GM18907 (cell line): ENCODE data around the gene SMAD2.

Source experiments
- ATAC-seq: cut with Tn5 transposase; IDR thresholded peaks from one replicate; pipeline ENCODE4 v1.9.1; 2021; ENCODE audit warnings: mild to moderate bottlenecking, moderate library complexity; ENCODE audit not compliant: unreplicated experiment

SMAD2 gene

DNA sequence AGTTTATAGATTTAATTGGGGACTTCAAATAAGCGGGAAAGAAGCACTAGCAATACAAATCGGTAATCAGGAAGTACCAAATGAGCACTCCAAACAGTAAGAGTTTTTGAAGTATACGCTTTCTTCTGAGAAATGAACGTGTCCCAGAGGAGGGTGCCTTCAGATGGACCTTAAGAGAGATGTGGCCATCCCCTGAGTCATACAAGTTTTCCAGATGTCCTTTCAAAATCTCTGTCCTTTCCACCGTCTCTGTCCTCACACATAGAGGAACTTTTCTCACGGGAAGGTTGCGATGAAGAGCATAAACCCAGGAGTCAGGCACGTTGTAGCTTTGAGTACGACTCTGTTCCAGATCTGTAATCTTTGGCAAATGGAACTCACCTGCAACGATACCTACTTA is 1.7 kb upstream of the SMAD2 start:
- no peak for ATAC-seq

DNA sequence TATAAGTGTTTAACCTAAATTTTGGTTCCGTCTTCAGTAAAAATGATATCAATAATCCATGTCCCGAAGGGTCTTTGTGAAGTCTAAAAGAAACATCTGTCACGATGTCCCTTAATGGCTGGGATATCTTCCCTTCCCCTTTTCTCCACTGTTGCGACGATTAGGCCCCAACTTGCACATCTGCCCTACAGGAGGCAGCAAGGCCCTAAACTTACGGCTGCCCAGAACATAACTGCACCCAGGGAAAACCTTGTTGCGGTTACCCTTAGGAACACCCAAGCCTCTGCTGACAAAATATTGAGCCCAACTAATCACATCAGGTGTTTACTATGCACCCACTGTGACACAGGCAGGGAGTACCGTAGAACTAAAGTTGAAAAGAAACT is 1.3 kb upstream of the SMAD2 start:
- ATAC-seq: peak; percentile 9

DNA sequence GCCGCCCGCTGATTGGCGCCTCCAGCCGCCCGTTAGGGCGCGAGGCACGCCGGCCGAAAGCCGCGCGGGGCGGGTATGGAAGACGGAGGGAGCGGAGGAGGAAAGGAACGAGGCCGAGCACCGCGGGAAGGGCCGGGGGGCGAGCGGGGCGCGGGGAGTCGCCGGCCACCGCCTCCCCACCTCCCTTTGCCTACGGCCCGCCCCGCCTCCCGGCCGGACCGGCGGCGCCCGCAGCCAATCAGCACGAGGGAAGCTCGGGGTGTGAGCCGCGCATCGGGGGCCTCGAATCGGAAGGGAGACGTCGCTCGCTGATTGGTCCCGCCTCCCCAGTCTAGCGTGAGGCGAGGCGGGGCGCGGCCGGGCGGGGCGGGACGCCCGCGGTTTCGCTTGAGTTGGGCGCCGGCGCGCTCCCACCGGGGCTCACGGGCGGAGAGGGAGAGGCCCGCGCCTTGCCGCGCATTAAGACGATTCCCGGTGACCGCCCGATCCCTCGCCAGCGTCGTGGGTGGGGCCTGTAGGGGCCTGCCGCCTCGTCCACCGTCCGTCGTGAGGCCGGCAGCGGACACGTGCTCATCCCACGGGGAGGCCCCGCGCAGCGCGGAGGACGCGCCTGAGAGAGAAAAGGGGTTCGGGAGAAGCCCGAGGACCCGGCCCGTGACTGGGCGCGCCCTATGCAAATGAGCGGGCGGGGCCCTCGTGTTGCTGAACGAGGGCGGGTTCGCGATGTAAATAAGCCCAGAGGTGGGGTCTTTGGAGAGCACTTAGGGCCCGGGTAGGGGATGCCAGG is 665 bp upstream of the SMAD2 start:
- peak; percentile 88 for ATAC-seq

DNA sequence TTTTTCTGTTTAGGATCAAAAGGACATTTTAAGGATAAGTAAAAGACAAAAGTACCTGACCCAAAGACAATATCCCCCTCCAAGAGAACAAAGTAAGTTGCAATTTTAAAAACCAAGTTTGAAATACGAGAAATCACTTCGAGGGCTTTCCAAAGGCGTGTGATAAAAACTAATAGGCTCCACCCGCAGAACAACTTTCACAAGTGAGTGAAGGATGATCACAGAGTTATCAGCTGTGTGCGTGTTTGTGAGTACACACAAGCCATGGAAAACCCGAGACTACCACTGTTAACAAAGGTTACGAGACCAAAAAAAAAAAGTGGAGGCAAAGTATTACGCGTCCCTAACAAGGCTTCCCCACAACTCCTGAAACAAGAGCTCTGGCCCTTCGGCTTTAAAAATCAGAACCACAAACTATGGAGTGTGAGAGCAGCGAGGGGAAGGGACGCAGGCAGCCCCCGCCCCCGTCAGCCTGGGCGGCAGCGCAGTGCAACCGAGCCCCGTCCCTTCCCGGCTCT is 719 bp downstream of the SMAD2 start:
- peak; percentile 0 for ATAC-seq

DNA sequence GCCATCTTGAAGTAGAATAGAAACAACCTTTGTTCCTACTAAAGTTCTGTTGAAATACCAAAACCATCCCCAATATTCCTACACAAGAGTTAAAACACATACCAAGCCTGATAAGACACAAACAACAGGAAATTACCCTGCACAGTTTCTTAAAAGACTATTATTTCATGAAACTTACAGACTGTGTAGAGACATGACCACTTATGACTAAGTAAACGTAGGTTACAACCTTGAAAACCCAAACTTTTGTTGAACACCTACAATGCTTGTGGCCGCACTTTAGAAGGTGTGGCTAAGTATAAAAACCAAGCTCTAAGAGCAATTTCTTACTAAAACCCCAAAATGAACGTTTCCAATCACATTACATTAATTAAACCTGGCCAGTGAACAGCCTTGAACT is 2.0 kb downstream of the SMAD2 start:
- no peak for ATAC-seq

DNA sequence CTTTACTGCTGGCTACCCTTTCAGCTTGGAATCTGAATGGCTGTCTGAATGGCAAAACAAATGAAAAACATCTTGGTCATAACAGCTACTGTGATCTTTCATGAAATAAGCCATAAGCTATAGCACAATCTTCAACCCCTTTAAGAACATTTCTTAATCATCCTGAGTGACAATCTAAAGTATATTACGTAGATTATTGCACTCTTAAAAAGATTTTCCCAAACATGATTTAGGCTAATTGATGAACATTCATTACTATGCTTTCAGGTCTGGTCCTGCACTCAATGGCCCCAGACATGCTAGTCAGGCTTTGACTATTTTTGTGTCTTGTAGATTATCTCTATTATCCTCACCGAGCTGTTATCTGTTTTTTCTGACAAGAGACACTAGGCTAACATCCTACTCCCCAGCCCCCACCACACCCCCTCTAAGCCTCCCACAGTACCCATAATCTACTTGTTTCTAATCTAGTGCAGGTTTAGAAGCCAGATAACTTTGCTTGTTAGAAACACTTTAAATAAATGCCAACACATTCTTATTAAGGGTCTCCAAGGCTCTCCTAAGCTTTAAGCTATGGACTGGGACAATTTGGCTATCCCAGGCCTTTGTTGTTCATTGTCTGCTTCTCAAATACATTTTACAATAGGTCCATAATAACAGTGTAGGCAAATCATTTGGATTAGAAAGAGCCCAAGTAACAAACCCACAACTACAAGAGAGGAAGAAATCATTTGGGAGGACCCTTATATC is 4.2 kb downstream of the SMAD2 start:
- no peak for ATAC-seq

DNA sequence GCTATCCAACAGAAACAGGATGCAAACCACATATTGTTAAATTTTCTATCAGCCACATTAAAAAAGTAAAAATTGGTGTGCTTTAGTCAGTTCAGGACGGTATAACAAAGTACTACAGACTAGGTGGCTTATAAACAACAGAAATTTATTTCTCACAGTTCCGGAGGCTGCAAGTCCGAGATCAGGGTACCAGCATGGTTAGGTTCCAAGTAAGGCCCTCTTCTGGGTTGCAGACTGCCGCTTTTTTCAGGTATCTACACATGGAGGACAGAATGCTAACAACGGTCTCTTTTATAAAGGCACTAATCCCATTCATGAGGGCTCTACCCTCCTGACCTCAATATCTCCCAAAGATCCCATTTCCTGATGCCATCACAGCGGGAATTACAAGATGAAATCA is 10.5 kb downstream of the SMAD2 start:
- no peak for ATAC-seq

DNA sequence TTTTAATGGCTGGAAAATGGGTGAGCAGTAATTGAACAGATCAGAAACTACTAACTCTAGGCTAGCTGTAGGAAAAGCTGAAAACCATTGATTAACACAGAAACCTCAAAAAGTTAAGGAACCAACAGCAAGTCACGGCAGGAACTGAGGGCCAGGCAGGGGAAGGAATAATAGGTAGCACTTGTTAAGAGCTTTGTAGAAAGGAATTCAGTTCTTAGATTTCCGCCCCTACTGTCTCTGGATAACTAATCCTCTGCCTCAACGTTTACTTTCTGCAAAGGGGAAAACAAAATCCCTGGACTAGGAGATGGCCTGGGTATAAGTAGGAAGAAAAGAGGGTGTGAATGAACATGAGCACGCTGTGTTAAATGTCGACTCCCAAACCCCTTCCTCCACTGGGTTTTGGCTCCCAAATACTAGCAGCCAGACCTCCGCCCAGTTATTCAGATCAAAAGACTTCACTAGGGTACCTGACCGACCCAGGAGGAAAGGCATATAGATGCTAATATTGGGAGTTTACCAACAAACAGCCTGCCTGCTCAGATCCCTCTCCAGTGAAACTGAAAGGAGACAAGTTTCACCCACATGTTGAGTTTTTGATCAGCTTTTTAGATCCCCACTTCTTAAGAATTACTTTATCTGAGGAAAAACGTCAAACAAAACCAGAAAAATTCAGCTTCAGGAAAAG is 12.4 kb downstream of the SMAD2 start:
- ATAC-seq: no peak

DNA sequence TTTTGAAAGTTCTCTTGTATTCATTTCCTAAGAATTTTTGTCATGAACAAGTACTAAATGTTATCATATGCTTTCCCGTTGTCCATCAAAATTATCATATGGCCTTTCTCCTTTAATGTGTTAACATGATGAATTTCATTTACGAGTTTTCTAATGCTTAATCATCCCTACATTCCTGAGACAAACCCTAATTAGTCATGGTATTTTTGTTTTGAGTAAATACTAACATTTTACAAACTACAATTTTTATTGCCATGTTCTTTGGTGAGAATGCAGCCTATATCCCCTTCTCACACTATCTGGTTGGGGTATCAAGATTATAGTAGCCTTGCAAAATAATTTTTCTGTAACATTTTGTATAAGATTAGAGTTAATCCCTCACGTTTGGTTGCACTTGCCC is 14.5 kb downstream of the SMAD2 start:
- ATAC-seq: no peak

DNA sequence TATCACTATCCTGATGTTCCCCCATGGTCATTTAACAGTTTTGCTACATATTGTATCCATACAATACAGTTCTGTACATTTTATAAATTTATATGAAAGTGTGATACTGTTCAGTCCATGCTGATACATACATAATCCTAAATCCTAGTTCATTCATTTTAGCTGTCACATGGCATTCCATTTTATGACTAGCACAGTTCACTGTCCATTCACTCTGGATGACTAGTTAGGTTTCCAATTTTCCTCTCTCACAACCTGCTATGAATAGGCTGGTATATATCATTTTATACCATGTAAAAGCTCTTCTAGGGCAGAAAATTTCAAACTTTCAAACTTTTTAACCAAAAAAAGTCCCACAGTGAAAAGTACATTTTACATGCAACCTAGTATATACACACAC is 15.2 kb downstream of the SMAD2 start:
- ATAC-seq: no peak

DNA sequence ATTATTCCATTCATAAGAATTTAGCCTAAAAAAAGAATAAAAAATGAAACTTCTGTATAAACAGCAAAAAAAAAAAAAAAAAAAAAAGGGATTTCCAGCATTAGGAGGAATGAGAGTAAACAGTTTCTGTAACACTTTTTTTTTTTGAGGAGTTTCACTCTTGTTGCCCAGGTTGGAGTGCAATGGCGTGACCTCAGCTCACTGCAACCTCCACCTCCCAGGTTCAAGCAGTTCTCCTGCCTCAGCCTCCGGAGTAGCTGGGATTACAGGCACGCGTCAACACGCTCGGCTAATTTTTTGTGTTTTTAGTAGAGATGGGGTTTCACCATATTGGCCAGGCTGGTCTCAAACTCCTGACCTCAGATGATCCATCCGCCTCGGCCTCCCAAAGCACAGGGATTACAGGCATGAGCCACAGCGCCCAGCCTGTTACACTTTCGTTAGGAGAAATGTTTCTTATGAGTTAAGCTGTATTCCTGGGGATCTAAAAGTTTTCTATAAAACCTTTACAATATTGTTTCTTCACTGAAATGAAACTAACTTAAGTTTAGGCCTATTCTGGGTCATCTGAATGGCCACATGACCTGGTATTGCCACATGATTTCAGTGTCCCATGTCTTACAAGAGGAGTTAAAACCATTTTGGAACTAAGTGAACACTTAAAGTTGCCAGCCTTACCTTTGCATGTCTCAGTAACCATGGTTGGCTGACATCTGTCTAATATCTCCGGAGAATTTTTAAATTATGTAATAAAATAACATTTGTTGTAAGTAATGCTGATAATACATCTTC is 17.5 kb downstream of the SMAD2 start:
- no peak for ATAC-seq

DNA sequence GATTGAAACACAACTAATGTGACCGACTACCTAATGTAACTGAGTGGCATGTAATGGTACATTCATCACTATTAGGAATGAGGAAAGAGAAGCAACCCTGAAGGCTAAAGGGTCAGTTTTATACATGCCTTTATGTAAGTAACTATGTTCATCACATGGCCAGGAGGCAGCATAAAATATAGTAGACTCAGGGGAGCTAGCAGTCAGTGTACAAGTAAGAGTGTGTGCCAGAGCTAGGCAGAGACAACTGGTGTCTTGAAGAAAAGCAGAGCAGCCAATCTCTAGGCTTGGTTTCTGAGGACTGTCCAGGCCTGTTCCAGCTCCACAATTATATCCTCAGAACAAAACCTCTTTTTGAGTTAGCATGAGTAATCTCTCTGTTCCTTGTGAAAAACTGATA is 18.1 kb downstream of the SMAD2 start:
- ATAC-seq: no peak

DNA sequence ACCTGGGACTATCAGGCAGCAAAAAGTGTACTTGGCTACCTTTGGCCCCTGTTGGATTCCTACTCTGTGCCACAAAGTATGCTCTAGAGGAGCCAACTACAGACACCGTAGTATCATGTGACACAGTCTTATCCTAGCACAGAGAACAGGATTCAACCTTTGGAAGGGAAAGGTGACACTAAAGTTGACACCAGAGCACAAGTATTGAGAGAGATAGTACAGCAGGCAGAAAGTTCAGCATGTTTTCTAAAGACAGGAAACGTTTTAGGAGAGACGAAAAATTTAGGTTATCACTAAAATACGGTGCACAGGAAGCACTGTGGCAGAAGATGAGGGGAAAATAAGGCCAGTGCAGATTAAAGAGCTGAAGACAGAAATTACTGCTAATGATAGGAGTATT is 18.6 kb downstream of the SMAD2 start:
- no peak for ATAC-seq

DNA sequence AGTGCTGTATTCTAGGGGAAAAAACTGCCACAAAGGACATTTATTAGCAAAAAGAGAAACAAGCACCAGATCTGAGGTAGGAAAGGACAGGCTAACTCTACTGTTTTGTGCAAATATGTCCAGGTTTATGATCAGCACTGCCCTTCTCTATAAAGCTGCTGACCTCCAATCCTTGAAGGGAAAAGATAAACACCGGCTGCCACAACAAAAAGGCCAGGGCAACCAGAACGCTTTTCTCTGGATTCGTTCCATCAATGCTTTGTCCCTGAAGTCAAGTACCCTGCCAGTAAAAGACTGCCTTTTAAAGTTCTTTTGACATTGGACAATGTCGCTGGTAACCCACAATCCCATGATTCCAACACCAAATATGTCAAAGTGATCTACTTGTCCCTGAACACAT is 21.0 kb downstream of the SMAD2 start:
- ATAC-seq: no peak

DNA sequence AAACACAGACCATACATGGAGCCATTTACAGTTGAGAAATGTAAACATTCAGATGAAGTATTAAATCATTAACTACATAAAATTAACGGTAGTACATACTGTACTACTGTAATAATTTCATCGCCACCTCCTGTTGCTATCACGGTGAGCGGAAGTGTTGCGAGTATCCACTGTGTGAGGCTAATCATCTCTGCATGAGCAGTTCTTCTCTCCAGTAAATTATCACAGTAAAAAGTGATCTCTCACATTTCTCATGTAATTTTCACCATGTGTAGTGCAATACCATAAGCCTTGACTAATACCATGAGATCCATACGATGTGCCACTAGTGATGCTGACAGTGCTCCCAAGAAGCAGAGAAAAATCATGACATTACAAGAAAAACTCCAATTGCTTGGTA is 21.9 kb downstream of the SMAD2 start:
- no peak for ATAC-seq

DNA sequence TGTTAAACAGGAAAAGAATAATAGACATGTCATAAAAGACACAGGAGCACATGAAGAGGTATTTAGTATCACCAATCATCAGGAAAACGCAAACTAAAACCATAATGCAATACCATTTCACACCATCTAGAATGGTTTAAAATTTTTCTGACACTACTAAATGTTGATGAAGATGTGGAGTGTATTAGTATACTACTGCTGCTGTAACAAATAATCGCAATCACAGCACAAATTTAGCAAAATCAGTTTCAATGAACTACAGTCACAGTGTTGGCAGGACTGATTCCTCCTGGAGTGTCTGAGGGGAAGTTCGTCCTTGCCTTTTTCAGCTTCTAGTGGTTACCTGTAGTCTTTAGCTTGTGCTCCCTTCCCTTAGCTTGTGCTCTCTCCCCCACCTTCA is 24.1 kb downstream of the SMAD2 start:
- no peak for ATAC-seq

DNA sequence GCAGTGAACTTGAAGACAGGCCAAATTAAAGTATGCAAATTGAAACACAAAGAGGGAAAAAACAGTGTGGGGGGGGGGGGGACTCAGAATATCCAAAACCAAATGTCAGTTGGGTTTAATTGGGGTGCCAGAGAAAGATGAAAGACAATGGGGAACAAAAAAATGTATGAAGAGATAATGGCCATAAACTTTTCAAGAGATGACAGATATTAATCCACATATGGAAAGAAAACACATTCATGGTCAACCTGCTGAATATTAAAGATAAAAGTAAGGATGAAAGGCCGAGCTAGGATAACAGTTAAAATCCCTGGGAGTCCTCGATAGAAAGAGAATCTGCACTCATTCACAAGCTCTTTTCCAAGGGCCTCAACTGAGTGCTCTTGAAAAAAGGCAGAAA is 26.6 kb downstream of the SMAD2 start:
- ATAC-seq: no peak

DNA sequence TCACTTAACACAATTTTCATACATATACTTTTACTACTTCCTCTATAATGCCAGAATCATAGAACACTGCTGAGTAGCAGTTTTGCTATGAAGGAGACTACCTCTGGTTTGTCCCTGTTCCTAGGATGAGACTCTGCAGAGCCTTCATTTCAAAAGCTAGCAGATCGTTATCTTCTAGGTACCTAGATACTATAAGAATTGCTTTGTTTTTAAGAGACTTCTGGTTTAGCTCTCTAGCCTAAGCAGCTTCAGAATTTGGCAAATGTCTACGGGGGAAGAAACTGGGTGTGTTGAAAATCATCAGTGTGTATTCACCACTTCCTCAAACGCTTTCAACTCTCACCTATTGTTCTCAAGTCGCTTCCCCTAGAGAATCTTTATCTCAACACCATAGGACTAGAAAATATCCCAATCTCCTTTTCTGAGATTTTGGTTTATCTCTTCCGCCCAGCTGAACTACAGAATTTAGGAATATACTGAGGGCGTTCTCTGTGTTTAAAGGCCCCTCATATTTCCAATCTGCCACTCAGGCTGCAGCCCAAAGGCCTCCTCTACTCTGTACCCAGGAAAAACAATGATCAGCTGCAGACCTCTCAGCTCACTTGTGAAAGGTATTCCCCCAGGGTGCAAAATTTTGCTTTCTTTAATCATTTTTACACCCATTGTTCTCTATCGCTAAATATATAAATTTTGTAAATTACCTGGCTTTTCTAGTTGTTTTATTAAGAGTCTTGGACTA is 28.7 kb downstream of the SMAD2 start:
- ATAC-seq: peak; percentile 93

DNA sequence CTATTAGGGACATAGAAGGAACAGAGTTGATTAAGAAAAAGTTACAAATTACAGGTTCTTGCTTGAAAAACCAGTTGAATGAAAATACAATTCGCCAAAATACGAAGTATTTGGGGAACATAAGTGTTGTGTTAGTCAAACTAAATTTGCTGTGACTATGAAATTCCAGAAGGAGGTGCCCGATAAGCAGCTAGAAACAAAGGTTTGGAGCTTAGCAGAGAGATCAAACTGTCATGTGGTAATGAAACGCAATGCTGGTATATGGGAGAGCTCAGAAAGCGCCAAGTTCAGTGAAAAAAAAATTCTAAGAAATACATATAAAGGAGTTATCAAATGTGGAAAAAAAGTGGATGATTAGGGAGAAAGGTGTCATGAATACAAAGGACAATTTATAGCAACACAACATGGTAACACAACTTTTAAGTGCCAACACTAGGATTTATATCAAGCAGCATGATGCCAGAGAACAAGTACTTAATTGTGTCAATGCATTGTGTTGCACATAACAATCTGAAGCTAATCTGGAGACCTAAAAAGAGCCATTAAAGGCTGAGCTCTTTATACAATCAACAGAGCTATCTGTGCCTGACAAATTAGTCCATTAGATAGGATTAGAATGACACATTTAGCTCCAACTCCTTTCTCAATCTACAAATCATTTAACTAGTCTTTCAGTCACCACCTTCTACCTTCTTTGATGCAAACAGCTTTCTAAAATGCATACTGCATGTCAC is 31.2 kb downstream of the SMAD2 start:
- no peak for ATAC-seq

DNA sequence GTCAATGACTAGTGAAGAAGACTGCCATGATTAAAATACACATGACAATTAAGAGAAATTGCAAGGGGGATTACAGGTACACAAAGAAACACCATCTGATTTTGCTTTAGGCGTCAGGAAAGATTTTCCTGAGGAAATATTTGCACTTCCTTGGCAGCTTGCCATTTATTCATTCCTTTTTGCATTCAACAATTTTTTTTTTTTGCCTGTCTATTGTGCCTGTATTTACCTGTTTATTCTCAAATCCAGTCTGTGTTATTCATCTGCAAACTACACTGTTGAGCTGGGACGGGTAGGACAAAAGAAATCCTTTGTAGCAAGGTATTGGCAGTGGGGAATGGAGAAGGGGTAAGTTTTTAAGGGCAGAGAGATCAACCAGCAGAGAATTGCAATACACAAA is 31.8 kb downstream of the SMAD2 start:
- ATAC-seq: no peak
